Spinal cord (tissue), 10 donors: ENCODE measurements around the gene CAMK2A. TPM values are rescaled to one million over a fixed set of nuclear protein-coding genes. Genes with fewer than 3 reads are reported as not detected.

ENCODE experiments used
- DNase-seq, 6 donors: peaks; one replicate each; pipeline versions ENCODE4 v3.0.0 to v3.0.0-alpha.2; 2013 to 2015; ENCODE audit warnings: low spot score in 6 of 6, low read depth in 4 of 6
- H3K27ac ChIP-seq: one replicate; pipeline ENCODE4 v1.5.1; 2013; ENCODE audit warnings: low read depth, low read length, control low read depth
- H3K27me3 ChIP-seq: one replicate; pipeline ENCODE4 v1.6.1; 2013; ENCODE audit warnings: low read length; ENCODE audit not compliant: control insufficient read depth, insufficient read depth
- H3K36me3 ChIP-seq: one replicate; pipeline ENCODE4 v1.6.1; 2013; ENCODE audit warnings: low read length; ENCODE audit not compliant: control insufficient read depth, insufficient read depth
- H3K4me1 ChIP-seq: one replicate; pipeline ENCODE4 v1.6.1; 2013; ENCODE audit warnings: low read length; ENCODE audit not compliant: control insufficient read depth, insufficient read depth
- H3K4me3 ChIP-seq: one replicate; pipeline ENCODE4 v1.5.1; 2013; ENCODE audit warnings: low read depth, low read length, control low read depth
- H3K9me3 ChIP-seq: one replicate; pipeline ENCODE4 v1.6.1; 2013; ENCODE audit warnings: low read length; ENCODE audit not compliant: control insufficient read depth, insufficient read depth
- WGBS: methylation state at CpG from one replicate; pipeline ENCODE4 v1.1.5; 2013; ENCODE audit warnings: missing lambda C conversion rate; ENCODE audit not compliant: insufficient coverage; 5-methylcytosine and 5-hydroxymethylcytosine counted together
- long read RNA-seq, 4 donors: transcript quantifications; one replicate each; lab custom pipeline, GENCODE V29; 2026
- polyA plus RNA-seq, 2 donors: library from polyadenylated mRNA; unstranded; fragments of 120-200 nt; gene quantifications; one replicate each; pipeline ENCODE4 v1.2.1, GENCODE V29; 2013; ENCODE audit not compliant: insufficient read length in 2 of 2
- total RNA-seq, 2 donors: library from RNA; depleted of rRNA in 1 of 2; stranded (reverse); fragments of 120-200 nt in 1 of 2; fragments of >200 nt in 1 of 2; gene quantifications; one replicate each; pipeline versions ENCODE4 v1.2.3 to v1.2.4, GENCODE V29; 2013 to 2014
- donor health status: healthy.

Gene CAMK2A
- 10 to 100 TPM in 1 of 2 donors, 1 to 10 TPM in 1; 5.7 to 26.1 TPM for total RNA-seq
- polyA plus RNA-seq = 10 to 100 TPM; 21.0 to 26.8 TPM
- long read RNA-seq, donor 1 = 0 reads
- long read RNA-seq, donor 2 = 0 reads
- long read RNA-seq, donor 3 = 0 reads
- long read RNA-seq, donor 4 = 0 reads

DNA sequence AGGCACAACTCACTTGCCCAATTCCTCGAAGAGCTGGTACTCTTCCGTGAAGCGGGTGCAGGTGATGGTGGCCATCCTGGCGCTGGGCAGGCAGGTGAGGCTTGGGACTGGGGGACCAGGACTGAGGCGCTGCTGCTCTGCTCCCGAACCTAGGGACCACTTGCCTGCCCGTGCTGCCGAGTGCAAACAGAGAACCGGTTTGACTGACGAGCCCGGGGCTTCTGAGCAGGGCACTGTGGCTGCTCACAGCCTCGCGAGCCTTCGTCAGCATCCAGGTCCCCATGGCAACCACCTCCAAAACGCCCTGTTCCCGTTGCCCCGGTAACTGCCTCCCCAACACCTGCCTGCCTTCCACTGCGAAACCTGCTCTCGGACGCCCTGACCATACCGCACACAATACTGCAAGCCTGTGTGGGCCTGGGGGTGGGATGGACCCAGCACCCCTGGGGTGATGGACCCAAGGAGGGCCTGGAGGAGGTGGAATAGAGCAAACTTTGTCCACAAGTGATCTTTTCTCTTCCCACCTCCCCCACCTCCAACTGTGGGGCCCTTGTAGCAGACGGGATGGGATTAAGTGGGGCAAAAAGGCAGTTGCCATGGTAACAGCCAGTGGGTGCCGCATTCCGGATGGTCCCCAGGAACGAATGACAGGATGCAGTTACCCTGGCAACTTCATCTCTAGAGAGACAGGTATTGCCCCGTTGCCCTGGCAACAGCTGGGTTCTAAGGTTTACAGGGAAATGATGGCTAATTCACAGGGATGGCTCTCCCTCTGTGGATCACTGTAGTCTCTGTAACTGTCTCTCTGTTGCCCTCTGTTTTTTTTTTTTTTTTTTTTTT, at the start of gene CAMK2A:
CAMK2A (minus strand) TSS at position 223 of the 840 bp plus-strand sequence; CDS start at position 75, 148 bp downstream.
- peak within 1 kb of the TSS; percentile 22 for H3K27ac ChIP-seq
- no peaks in the 10 kb centered on the region for H3K27me3 ChIP-seq
- no peaks in the 10 kb centered on the region for H3K36me3 ChIP-seq
- DNase-seq = peak; percentile 57 to 97 (median 74)
- WGBS = 12% methylated on average over 22 of the region's 26 CpGs
- H3K4me1 ChIP-seq = peaks cover 79% of the 10 kb centered on the region
- H3K9me3 ChIP-seq = no peaks in the 10 kb centered on the region
- H3K4me3 ChIP-seq = peak within 1 kb of the TSS; percentile 46

DNA sequence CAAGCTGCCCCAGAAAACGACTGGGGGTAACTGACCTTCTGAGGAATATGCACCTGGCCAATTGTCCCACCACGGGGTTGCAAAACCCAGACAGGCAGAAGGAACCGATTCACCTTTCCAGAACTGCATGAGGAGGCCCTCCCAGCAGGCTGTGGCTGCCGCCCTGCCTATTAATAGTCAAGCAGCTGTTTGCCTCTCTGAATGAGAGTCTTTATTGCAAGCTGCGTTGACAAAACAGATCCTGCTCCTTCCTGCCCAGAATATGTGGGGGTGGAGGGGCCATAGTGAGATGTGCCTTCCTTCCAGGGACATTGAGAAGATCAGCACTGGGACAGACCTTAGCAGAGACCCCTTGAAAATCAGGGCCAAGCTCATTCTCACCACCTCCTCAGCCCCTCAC, 49.6 kb upstream of the CAMK2A start:
- 24% methylated on average over 4 of the region's 5 CpGs for WGBS
- no peak overlapping the region for H3K4me3 ChIP-seq
- peak overlapping the region; percentile 58 for H3K27ac ChIP-seq
- DNase-seq = peak in 2 of 6 donors; percentile 55 to 67
- peaks cover 21% of the 10 kb centered on the region for H3K4me1 ChIP-seq
- H3K27me3 ChIP-seq = no peaks in the 10 kb centered on the region
- no peaks in the 10 kb centered on the region for H3K9me3 ChIP-seq
- no peaks in the 10 kb centered on the region for H3K36me3 ChIP-seq

DNA sequence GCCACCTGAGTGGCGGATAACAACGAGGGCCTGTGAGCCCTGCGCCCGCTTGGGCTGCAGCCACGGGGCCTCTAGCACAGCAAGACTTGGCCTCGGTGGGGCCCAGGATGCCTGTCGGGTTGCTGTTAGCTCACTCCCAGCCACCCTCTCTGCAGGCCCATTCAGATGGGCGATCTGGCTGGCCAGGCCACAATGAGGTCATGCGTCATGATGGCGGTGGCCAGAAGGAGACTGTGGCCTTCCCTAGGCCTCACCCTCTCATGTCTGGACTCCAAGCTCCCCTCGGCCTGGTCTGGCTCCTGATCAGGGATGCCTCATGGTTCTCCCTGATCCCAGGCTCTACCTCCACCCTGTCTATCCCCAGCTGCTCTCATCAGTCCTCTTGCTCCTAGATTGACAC, 49.0 kb upstream of the CAMK2A start:
- Histone ChIP-seq H3K4me3 (no peak overlapping the region), H3K4me1 (peaks cover 21% of the 10 kb centered on the region), H3K36me3 (no peaks in the 10 kb centered on the region), H3K27me3 (no peaks in the 10 kb centered on the region), H3K27ac (peak overlapping the region; percentile 27), H3K9me3 (no peaks in the 10 kb centered on the region)
- 88% methylated on average over 11 of the region's 11 CpGs for WGBS
- DNase-seq = no peak

DNA sequence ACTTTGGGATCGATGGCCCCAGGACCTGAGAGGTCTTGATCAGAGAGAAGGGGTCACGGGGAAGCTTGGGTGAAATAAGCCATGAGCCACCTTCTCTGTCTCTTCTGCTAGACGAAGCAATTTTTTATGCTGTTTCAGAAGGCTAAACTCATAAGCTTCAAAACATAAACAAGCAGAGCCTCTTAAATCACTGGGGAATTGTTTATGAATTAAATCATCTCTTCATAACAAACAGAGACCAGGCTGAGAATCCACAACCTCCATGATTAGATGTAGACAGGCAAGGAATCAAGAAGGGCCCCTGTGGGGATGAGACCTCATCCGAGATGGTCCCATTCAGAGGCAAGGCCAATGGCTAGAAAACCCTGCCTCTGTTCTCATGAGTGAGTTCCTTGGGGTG, 46.2 kb upstream of the CAMK2A start:
- 58% methylated on average over 2 of the region's 4 CpGs for WGBS
- no peak overlapping the region for H3K4me3 ChIP-seq
- DNase-seq = no peak
- no peak overlapping the region for H3K27ac ChIP-seq
- H3K9me3 ChIP-seq = no peaks in the 10 kb centered on the region
- no peaks in the 10 kb centered on the region for H3K36me3 ChIP-seq
- H3K27me3 ChIP-seq = no peaks in the 10 kb centered on the region
- peaks cover 19% of the 10 kb centered on the region for H3K4me1 ChIP-seq

DNA sequence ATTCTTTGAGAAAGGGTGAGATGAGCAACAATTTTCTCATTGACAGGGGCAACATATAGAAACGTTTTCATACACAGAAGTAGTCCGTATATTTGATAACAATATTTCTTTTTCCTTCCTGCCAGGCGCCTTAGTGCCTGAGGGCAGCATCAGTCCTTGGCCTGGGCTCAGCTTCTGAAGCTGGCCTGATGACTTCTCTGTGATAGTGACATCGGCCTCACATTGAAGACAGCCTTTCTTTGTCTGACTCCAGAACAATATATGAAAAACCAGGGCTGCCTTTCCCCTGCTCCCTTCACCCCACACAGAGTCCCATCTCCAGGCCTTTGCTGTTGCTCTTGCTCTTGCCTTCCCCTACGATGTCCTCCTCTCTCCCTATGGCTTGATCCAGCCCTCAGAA, 43.8 kb upstream of the CAMK2A start:
- no peaks in the 10 kb centered on the region for H3K36me3 ChIP-seq
- H3K27me3 ChIP-seq = no peaks in the 10 kb centered on the region
- H3K9me3 ChIP-seq = no peaks in the 10 kb centered on the region
- no peak overlapping the region for H3K27ac ChIP-seq
- 82% methylated on average over 5 of the region's 5 CpGs for WGBS
- no peak for DNase-seq
- H3K4me1 ChIP-seq = peaks cover 17% of the 10 kb centered on the region
- H3K4me3 ChIP-seq = no peak overlapping the region

DNA sequence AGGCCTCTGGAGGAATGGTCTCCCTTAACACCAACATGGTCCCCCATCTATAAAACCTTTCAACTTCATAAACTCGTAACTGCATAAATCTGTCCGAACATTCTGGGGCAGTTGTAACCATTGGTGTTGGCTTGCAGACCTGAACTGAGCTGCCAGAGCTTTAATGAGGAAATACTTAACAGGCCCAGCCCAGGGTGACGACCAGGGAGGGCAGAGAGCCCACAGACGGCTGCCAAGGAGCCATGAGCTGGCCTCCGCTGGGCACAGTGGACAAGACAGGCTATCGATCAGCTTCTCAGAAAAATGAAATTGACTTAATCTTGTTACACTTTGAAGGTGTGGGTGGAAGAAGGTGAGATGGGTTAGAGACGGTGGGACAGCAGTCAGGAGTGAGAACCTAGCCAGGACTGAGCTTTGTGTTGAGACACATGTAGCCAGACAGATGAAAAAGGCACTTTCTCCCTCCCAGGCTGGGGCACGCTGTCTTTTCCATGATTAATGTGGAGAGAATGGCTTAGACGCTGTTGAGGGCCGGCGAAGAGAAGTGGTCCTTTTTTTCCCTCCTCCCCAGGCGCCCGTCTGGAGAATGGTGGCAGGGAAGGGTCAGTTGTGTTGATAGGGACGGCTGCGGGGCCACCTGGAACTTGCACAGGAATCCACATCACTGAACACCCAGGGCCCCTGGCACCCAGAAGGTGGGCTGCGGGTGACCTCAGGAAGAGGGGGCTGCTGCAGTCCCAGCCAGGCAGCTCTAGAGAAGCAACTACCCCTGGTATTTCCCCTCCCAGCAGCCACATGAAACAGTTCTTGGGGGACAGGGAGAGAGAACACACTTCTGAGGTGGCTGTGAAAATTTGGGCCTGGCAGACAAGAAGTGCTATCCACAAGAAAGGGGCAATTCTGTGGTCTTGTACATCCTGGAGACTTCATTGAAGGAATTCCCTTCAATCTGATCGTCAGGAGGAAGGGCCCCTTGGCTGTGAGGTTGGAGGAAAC, 40.6 kb upstream of the CAMK2A start:
- peak in 1 of 6 donors; percentile 23 for DNase-seq
- 53% methylated on average over 10 of the region's 17 CpGs for WGBS
- H3K4me3 ChIP-seq = no peak overlapping the region
- peaks cover 33% of the 10 kb centered on the region for H3K4me1 ChIP-seq
- no peaks in the 10 kb centered on the region for H3K9me3 ChIP-seq
- no peaks in the 10 kb centered on the region for H3K27me3 ChIP-seq
- H3K27ac ChIP-seq = no peak overlapping the region
- no peaks in the 10 kb centered on the region for H3K36me3 ChIP-seq

DNA sequence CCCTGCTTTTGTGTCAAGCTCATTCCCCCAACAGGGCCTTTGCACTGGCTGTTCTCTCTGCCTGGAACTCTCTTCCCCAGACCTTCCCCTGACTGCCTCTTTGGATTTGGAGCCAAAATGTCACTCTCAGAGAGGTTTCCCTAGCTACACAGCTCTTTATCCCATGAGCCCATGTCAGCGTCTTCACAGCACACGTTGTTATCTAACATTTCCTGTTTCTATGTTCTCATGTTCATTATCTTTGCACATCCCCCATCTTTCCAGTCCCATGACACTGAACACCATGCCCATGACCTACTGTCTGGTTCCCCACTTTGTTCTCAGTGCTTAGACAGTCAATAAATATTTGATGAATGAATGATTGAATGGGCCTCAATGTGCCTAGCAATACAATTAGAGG, 39.5 kb upstream of the CAMK2A start:
- WGBS = 55% methylated on average over 2 of the region's 2 CpGs
- H3K4me3 ChIP-seq = no peak overlapping the region

DNA sequence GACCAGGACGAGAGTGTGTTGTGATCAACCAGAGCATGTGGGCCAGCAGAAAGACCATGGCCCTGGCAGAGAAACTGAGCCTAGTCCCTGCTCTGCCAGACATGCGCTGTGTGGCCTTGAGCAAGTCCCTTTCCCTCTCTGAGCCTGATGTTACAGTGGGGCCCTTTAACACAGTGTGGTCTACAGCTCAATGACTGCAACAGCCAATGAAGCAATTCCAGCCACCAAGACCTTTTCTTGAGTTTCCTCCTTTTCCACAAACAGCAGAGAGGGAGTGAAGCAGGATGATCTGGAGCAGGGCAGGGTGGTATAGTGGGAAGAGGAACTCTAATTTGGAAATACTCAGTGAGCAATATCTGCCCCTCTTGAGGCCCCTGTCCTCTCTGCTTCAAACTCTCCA, 38.9 kb upstream of the CAMK2A start:
- Histone ChIP-seq H3K9me3 (no peaks in the 10 kb centered on the region), H3K4me3 (no peak overlapping the region), H3K27ac (no peak overlapping the region), H3K27me3 (no peaks in the 10 kb centered on the region), H3K36me3 (no peaks in the 10 kb centered on the region), H3K4me1 (peaks cover 33% of the 10 kb centered on the region)
- no peak for DNase-seq
- 90% methylated on average over 2 of the region's 2 CpGs for WGBS

More for the DNA sequence above, 39.5 kb upstream of the CAMK2A start:
- Histone ChIP-seq H3K9me3 (no peaks in the 10 kb centered on the region), H3K27ac (no peak overlapping the region), H3K4me1 (peaks cover 33% of the 10 kb centered on the region), H3K36me3 (no peaks in the 10 kb centered on the region), H3K27me3 (no peaks in the 10 kb centered on the region)
- no peak for DNase-seq

DNA sequence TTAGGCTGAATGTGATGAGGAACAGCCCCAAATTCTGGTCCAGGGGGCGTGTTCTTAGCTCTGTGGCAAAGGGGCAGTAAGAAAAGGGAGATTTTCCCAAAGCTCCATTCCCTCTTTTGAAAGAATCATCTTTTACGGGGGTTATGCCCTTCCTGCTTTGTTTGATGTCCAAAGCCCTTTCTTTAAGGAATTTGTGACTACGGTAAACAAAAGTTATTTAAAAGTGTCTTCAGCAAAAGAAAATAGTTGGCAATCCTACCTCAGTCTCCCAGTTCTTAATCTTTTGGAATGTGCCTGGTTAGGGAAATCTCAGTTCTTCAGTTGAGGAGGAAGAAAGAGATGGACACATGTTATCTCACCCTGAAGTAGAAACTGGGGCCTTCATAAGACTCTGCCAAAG, 37.6 kb upstream of the CAMK2A start:
- 60% methylated on average over 1 of the region's 3 CpGs for WGBS
- no peaks in the 10 kb centered on the region for H3K9me3 ChIP-seq
- no peak for DNase-seq

More for the DNA sequence above, 37.6 kb upstream of the CAMK2A start:
- Histone ChIP-seq H3K27me3 (no peaks in the 10 kb centered on the region), H3K36me3 (no peaks in the 10 kb centered on the region), H3K27ac (no peak overlapping the region), H3K4me1 (peaks cover 30% of the 10 kb centered on the region), H3K4me3 (no peak overlapping the region)
